Large intestine (tissue), 3 donors: ENCODE results near the gene PIWIL1. TPM values are rescaled to one million over a fixed set of nuclear protein-coding genes. Genes with fewer than 3 reads are reported as not detected.

Experiments used
- DNase-seq, 2 donors: peaks; one replicate each; pipeline versions ENCODE4 v3.0.0 to v3.0.0-alpha.2; 2013
- H3K27ac ChIP-seq: one replicate; pipeline ENCODE4 v1.5.1; 2013; ENCODE audit warnings: low read length
- H3K27me3 ChIP-seq: 2 replicates; pipeline ENCODE4 v1.6.1; 2013; ENCODE audit warnings: low read length; ENCODE audit not compliant: control insufficient read depth, insufficient read depth
- H3K36me3 ChIP-seq: 2 replicates; pipeline ENCODE4 v1.6.1; 2013; ENCODE audit warnings: low read length; ENCODE audit not compliant: control insufficient read depth, insufficient read depth
- H3K4me1 ChIP-seq: one replicate; pipeline ENCODE4 v1.6.1; 2013; ENCODE audit warnings: low read length; ENCODE audit not compliant: control insufficient read depth, insufficient read depth
- H3K4me3 ChIP-seq: one replicate; pipeline ENCODE4 v1.5.1; 2013; ENCODE audit warnings: low read length
- H3K9me3 ChIP-seq: one replicate; pipeline ENCODE4 v1.6.1; 2013; ENCODE audit warnings: mild to moderate bottlenecking, low read depth, low read length, moderate library complexity; ENCODE audit not compliant: control insufficient read depth
- WGBS: methylation state at CpG from one replicate; pipeline ENCODE4 v1.1.5; 2013; ENCODE audit warnings: low lambda C conversion rate; ENCODE audit not compliant: insufficient coverage; 5-methylcytosine and 5-hydroxymethylcytosine counted together
- polyA plus RNA-seq: library from polyadenylated mRNA; unstranded; fragments of 120-200 nt; gene quantifications from one replicate; pipeline ENCODE4 v1.2.1, GENCODE V29; 2013

The PIWIL1 gene
- polyA plus RNA-seq, 1 donor, result 0.19 TPM

DNA sequence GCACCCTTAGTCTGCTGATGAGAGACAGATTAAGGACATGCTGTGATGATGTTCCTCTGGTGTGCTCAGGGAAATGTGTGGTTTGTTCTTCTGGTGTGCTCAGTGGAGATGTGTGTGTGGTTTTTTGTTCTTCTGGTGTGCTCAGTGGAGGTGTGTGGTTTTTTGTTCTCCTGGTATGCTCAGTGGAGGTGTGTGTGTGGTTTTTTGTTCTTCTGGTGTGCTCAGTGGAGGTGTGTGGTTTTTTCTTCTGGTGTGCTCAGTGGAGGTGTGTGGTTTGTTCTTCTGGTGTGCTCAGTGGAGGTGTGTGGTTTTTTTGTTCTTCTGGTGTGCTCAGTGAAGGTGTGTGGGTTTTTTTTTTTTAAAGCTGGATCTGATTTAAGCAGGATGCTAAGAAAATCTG, 15.4 kb downstream of the PIWIL1 start:
- no peaks in the 10 kb centered on the region for H3K4me1 ChIP-seq
- DNase-seq, result no peak

GRCh38 chr12:130354407-130354806, 16.7 kb downstream of the PIWIL1 start:
- WGBS, result no CpG with 5 or more reads among the region's 7 CpGs
- no peaks in the 10 kb centered on the region for H3K36me3 ChIP-seq
- H3K9me3 ChIP-seq, result no peaks in the 10 kb centered on the region
- H3K27me3 ChIP-seq, result peaks cover 10% of the 10 kb centered on the region
- no peak overlapping the region for H3K4me3 ChIP-seq
- no peaks in the 10 kb centered on the region for H3K4me1 ChIP-seq
- no peak overlapping the region for H3K27ac ChIP-seq
- DNase-seq, result no peak

More for the DNA sequence above, 15.4 kb downstream of the PIWIL1 start:
- no peaks in the 10 kb centered on the region for H3K36me3 ChIP-seq
- no peak overlapping the region for H3K27ac ChIP-seq
- no peak overlapping the region for H3K4me3 ChIP-seq
- H3K27me3 ChIP-seq, result peaks cover 7% of the 10 kb centered on the region
- H3K9me3 ChIP-seq, result no peaks in the 10 kb centered on the region

- Histone ChIP-seq H3K27ac (no peak overlapping the region), H3K4me1 (no peaks in the 10 kb centered on the region), H3K9me3 (no peaks in the 10 kb centered on the region), H3K27me3 (peaks cover 10% of the 10 kb centered on the region), H3K36me3 (no peaks in the 10 kb centered on the region), H3K4me3 (no peak overlapping the region)
- WGBS, result 73% methylated on average over 2 of the region's 8 CpGs
- DNase-seq, result no peak
Observed at GRCh38 chr12:130356222-130356621, 18.5 kb downstream of the PIWIL1 start.

DNA sequence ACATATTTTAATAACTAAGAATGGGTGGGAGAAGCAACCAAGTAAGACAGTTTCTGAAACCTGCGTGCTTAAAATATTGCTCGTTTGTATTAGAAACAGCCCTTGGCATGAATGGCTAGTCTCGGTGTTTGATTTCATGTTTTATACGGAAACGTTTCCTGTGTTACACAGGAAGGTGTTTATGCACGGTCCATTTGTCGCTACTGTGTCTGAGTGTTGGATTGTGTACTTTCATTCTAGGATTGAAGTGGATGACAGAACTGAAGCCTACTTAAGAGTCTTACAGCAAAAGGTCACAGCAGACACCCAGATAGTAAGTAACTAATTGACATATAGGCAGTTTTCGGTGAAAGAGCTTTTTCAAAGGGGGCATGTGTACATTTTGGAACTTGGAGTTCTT, 19.6 kb downstream of the PIWIL1 start:
- H3K27ac ChIP-seq, result no peak overlapping the region
- no peaks in the 10 kb centered on the region for H3K9me3 ChIP-seq
- H3K36me3 ChIP-seq, result no peaks in the 10 kb centered on the region
- no peak overlapping the region for H3K4me3 ChIP-seq
- H3K4me1 ChIP-seq, result no peaks in the 10 kb centered on the region
- 83% methylated on average over 1 of the region's 8 CpGs for WGBS
- DNase-seq, result no peak
- H3K27me3 ChIP-seq, result peaks cover 10% of the 10 kb centered on the region

DNA sequence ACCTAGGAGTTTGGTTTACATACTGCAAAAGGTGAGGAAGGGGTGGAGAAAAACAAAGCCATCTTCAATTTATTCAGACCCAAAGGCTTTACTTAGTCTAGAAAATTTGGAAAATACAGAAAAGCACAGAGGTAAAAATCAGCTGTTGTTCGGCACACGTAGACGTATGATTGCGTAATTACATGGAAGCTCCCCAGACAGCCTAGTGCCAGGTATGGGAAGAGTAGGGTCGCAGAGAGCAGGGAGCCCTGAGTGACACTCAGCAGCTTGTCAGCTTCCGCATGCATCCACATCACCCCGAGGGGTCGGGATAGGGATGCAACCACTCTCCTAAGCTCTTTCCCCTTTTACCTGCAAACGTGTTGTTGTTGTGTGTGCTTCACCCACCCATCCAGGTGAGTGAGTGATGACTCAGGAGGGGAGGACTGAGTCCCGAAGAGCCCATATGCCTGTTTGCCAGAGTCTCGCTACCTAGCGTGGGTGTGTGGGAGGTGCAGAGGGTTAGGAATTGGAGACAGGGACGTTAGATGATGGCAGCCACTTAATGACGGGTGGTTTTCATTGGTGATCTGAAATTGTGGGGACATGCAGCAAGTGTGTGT, 20.1 kb downstream of the PIWIL1 start:
- DNase-seq, result no peak
- H3K36me3 ChIP-seq, result no peaks in the 10 kb centered on the region
- H3K27me3 ChIP-seq, result peaks cover 10% of the 10 kb centered on the region
- WGBS, result 65% methylated on average over 2 of the region's 14 CpGs
- H3K4me1 ChIP-seq, result no peaks in the 10 kb centered on the region
- no peaks in the 10 kb centered on the region for H3K9me3 ChIP-seq
- no peak overlapping the region for H3K27ac ChIP-seq
- no peak overlapping the region for H3K4me3 ChIP-seq

DNA sequence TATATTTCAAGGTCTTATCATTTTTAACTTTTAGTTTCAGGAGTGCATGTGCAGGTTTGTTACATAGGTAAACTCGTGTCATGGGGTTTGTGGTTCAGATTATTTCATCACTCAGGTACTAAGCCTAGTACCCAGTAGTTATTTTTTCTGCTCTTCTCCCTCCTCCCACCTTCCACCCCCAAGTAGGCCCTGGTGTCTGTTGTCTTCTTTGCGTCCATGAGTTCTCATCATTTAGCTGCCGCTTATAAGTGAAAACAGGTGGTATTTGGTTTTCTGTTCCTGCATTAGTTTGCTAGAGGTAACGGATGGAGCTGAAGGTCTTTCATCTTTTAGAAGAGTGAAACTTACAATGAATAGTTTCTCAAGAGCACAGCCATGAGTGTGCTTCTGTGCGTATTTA, 24.4 kb downstream of the PIWIL1 start:
- Histone ChIP-seq H3K36me3 (no peaks in the 10 kb centered on the region), H3K27me3 (peaks cover 7% of the 10 kb centered on the region), H3K9me3 (no peaks in the 10 kb centered on the region), H3K4me1 (no peaks in the 10 kb centered on the region), H3K27ac (no peak overlapping the region), H3K4me3 (no peak overlapping the region)
- 83% methylated on average over 4 of the region's 5 CpGs for WGBS
- DNase-seq, result no peak

- H3K36me3 ChIP-seq, result no peaks in the 10 kb centered on the region
- no CpG with 5 or more reads among the region's 2 CpGs for WGBS
- no peaks in the 10 kb centered on the region for H3K27me3 ChIP-seq
- H3K27ac ChIP-seq, result no peak overlapping the region
- no peak for DNase-seq
- H3K4me3 ChIP-seq, result no peak overlapping the region
- H3K9me3 ChIP-seq, result no peaks in the 10 kb centered on the region
- no peaks in the 10 kb centered on the region for H3K4me1 ChIP-seq
Observed at GRCh38 chr12:130364578-130364977, 26.9 kb downstream of the PIWIL1 start.

DNA sequence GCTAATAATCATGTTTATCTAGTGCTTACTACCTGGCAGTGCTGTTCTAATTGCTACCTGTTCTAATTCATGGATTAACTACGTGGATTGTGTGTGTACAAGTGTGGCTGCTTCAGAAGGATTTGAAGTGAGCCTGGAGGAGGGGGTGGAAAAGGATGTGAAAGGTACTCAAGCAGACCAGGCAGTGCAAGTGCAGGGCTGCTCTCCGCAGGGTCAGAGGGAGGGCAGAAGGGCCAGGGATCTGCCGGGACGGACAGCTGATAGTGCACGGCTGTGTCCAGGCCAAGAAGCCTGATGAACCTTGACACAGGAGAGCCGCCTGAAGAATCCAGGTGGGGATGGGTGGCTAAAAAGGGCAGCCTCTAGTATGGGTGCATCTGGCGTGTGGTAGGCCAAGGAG, 28.5 kb downstream of the PIWIL1 start:
- Histone ChIP-seq H3K27ac (no peak overlapping the region), H3K27me3 (no peaks in the 10 kb centered on the region), H3K4me3 (no peak overlapping the region), H3K9me3 (no peaks in the 10 kb centered on the region), H3K36me3 (no peaks in the 10 kb centered on the region), H3K4me1 (no peaks in the 10 kb centered on the region)
- no peak for DNase-seq
- no CpG with 5 or more reads among the region's 7 CpGs for WGBS

DNA sequence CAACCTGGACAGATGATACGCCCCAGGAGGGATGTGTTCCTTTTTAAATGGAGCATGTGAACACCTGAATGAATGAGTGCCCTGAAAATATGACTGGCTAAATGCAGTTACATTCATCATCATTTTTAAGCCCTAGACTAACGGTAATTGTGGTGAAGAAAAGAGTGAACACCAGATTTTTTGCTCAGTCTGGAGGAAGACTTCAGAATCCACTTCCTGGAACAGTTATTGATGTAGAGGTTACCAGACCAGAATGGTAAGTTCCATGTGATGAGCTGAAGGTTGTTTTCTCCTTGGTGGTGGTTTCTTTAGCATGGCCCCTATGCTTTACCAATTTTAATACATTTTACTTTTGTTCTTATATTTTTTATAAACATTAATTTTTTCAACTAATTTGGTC, 29.3 kb downstream of the PIWIL1 start:
- no peak overlapping the region for H3K4me3 ChIP-seq
- no peak for DNase-seq
- no peaks in the 10 kb centered on the region for H3K27me3 ChIP-seq
- no peaks in the 10 kb centered on the region for H3K9me3 ChIP-seq
- no peaks in the 10 kb centered on the region for H3K4me1 ChIP-seq
- H3K27ac ChIP-seq, result no peak overlapping the region
- 100% methylated on average over 1 of the region's 2 CpGs for WGBS
- no peaks in the 10 kb centered on the region for H3K36me3 ChIP-seq

GRCh38 chr12:130367523-130367922, 29.8 kb downstream of the PIWIL1 start:
- no peaks in the 10 kb centered on the region for H3K36me3 ChIP-seq
- H3K4me1 ChIP-seq, result no peaks in the 10 kb centered on the region
- H3K9me3 ChIP-seq, result no peaks in the 10 kb centered on the region
- DNase-seq, result no peak
- H3K4me3 ChIP-seq, result no peak overlapping the region
- no peak overlapping the region for H3K27ac ChIP-seq
- no peaks in the 10 kb centered on the region for H3K27me3 ChIP-seq
- no CpG with 5 or more reads among the region's 13 CpGs for WGBS

GRCh38 chr12:130369816-130370215, 32.1 kb downstream of the PIWIL1 start:
- Histone ChIP-seq H3K9me3 (no peaks in the 10 kb centered on the region), H3K4me3 (no peak overlapping the region), H3K36me3 (no peaks in the 10 kb centered on the region), H3K27me3 (peaks cover 2% of the 10 kb centered on the region), H3K4me1 (no peaks in the 10 kb centered on the region), H3K27ac (no peak overlapping the region)
- DNase-seq, result no peak
- WGBS, result 100% methylated on average over 1 of the region's 4 CpGs
